ENCODE measurements around the gene HRH3. TPM values are rescaled to one million over a fixed set of nuclear protein-coding genes. Genes with fewer than 3 reads are reported as not detected.

HRH3 gene
- total and polyA plus RNA-seq, 12 donors = 0.06 to 0.80 (median 0.11) TPM; not detected in 8

DNA sequence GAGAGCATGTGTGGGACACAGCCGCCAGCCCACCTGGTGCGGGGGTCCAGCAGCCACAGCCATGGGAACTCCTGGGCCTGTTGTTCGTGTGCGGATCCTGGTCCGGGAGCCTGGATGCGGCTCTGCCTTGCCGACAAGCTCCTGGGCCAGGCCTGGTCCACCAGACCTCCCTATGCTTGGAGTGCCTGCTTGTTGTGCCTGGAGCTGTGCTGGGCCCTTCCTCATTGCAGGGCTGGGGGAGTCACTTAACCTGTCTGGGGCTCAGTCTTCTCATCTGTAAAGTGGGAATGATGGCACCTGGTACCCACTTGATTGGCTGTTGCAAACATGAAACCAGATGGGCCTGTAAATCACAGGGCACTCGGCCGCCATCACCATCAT is 15.7 kb upstream of the HRH3 start:
- H3K36me3 ChIP-seq (replicated peaks in 1 of 2) = no peaks in the 10 kb centered on the region
- H3K27ac ChIP-seq = no peak overlapping the region
- no peak for TF ChIP-seq POLR2A (IDR thresholded peaks at IDR 0.05)
- TF ChIP-seq, protein P1, sequence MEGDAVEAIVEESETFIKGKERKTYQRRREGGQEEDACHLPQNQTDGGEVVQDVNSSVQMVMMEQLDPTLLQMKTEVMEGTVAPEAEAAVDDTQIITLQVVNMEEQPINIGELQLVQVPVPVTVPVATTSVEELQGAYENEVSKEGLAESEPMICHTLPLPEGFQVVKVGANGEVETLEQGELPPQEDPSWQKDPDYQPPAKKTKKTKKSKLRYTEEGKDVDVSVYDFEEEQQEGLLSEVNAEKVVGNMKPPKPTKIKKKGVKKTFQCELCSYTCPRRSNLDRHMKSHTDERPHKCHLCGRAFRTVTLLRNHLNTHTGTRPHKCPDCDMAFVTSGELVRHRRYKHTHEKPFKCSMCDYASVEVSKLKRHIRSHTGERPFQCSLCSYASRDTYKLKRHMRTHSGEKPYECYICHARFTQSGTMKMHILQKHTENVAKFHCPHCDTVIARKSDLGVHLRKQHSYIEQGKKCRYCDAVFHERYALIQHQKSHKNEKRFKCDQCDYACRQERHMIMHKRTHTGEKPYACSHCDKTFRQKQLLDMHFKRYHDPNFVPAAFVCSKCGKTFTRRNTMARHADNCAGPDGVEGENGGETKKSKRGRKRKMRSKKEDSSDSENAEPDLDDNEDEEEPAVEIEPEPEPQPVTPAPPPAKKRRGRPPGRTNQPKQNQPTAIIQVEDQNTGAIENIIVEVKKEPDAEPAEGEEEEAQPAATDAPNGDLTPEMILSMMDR (IDR thresholded peaks at IDR 0.05) = no peak
- intact Hi-C loops (cut with DNase I) = no loop called here
- no peaks in the 10 kb centered on the region for H3K27me3 ChIP-seq
- no peaks in the 10 kb centered on the region for H3K9me3 ChIP-seq (replicated peaks in 1 of 3)
- 91 to 94% (median 93%) methylated on average over 3 to 9 of the region's 9 CpGs for WGBS, 4 donors
- DNase-seq = no peak
- peaks cover 6 to 26% of the 10 kb centered on the region in 2 donors for H3K4me1 ChIP-seq (replicated peaks in 1 of 2)
- H3K4me3 ChIP-seq = no peak overlapping the region

DNA sequence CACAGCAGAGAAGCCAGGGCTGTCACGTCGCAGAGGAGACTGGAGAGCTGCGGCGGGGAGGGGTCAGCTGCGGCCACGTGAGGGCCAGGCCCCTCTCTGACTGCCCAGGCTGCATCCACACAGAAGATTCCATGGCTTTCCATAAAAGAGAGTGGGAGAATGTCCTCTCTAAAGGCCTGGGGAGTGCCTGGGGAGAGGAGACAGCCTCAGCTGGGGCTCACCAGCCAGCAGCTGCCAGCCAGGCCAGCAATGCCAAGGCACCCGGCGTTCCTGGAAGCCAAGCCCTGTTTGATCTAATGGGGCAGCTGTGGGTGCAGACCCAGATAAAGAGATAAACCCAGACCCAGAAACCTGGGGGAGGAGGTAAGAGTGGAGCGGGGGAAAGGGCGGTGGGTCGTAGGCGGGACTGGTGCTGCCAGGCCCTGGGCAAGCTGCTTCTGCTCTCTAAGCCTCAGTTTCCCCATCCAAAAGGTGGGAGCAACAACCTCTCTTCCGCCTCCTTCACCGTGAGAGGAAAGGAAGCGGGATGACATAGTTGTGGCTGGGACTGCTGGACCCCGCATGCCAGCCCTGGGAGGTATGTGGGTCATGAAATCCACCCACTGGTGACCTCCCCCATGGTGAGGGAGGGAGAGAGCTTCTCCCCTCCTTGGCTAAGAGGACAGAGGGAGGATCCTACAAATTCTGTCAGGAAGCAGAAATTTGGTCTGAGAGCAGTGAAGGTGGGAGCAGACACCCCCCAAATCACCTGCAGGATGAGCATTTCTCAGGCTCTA is 15.1 kb upstream of the HRH3 start:
- WGBS, 4 donors = 72 to 85% (median 79%) methylated on average over 14 to 16 of the region's 16 CpGs
- no peak overlapping the region for H3K27ac ChIP-seq
- no peak overlapping the region for H3K4me3 ChIP-seq
- DNase-seq = no peak
- H3K36me3 ChIP-seq (replicated peaks in 1 of 2) = no peaks in the 10 kb centered on the region
- H3K27me3 ChIP-seq = no peaks in the 10 kb centered on the region
- no peak for TF ChIP-seq POLR2A (IDR thresholded peaks at IDR 0.05)
- TF ChIP-seq, protein P1 (IDR thresholded peaks at IDR 0.05) = no peak
- H3K9me3 ChIP-seq (replicated peaks in 1 of 3) = no peaks in the 10 kb centered on the region
- intact Hi-C loops (cut with DNase I) = no loop called here
- H3K4me1 ChIP-seq (replicated peaks in 1 of 2) = peaks cover 6 to 24% of the 10 kb centered on the region in 2 donors

DNA sequence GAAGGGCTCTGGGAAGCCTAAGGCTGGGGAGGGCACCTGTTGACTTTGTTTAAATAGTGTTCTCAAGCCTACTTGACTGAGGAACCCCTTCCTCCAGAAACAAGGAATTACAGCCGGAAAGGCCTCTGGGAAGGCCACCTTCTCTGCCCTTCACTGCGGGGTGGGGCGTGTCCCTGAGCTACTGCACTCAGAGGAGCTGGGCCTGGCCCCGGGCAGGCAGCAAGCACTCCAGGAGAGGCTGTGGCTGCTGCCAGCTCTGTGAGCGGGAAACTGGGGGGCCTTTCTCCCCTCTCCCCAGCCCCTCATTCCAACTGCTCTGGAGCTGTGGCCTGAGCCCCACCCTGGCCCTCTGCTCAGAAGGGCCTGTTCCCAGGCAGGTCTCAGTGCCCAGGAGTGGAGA is 14.3 kb upstream of the HRH3 start:
- no peak for DNase-seq
- H3K4me1 ChIP-seq (replicated peaks in 1 of 2) = peaks cover 3 to 15% of the 10 kb centered on the region in 2 donors
- TF ChIP-seq POLR2A (IDR thresholded peaks at IDR 0.05) = no peak
- TF ChIP-seq, protein P1 (IDR thresholded peaks at IDR 0.05) = no peak
- WGBS, 4 donors = 42 to 63% (median 60%) methylated on average over 2 to 5 of the region's 5 CpGs
- no peaks in the 10 kb centered on the region for H3K9me3 ChIP-seq (replicated peaks in 1 of 3)
- H3K27me3 ChIP-seq = no peaks in the 10 kb centered on the region
- H3K4me3 ChIP-seq = no peak overlapping the region
- intact Hi-C loops (cut with DNase I) = no loop called here
- no peak overlapping the region for H3K27ac ChIP-seq
- no peaks in the 10 kb centered on the region for H3K36me3 ChIP-seq (replicated peaks in 1 of 2)

DNA sequence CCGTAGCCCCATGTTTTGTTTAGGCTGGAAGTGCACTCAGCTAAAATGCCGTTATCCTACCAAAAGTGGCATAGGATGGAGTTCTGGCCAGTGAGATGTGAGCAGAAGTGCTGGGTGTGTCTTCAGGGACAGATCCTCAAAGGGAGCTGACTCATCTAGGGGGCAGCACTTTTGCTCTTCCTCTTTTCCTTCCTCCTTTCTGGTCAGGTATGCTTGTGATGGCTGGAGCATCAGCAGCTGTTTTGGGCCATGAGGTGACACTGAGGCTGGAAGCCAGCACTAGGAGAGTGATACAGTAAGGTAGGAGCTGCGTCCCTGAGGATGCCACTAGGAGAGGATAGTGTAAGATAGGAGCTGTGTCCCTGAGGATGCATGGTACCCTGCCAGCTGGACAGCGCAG is 13.6 kb upstream of the HRH3 start:
- no peaks in the 10 kb centered on the region for H3K36me3 ChIP-seq (replicated peaks in 1 of 2)
- TF ChIP-seq, protein P1 (IDR thresholded peaks at IDR 0.05) = no peak
- TF ChIP-seq POLR2A (IDR thresholded peaks at IDR 0.05) = no peak
- intact Hi-C loops (cut with DNase I) = no loop called here
- H3K27me3 ChIP-seq = no peaks in the 10 kb centered on the region
- no peak for DNase-seq
- H3K4me1 ChIP-seq (replicated peaks in 1 of 2) = peaks cover 0 to 11% of the 10 kb centered on the region in 2 donors
- H3K9me3 ChIP-seq (replicated peaks in 1 of 3) = no peaks in the 10 kb centered on the region
- WGBS, 4 donors = 80 to 95% (median 92%) methylated on average over 3 to 4 of the region's 4 CpGs
- H3K4me3 ChIP-seq = no peak overlapping the region
- H3K27ac ChIP-seq = no peak overlapping the region
